NCI-H1048 (cell line): ENCODE measurements around the gene ZNF732.
A peak's percentile ranks its signal among the peaks of the same experiment; 100 is the strongest.
"Not testable (repeated sequence)": the region's sequence is repeated elsewhere in the genome, so short reads cannot be mapped to it uniquely, and the experiment has no call there.

Experiments used
- DNase-seq: peaks from one replicate; lab custom pipeline; 2025; lab: John Stamatoyannopoulos, UW

ZNF732 gene

GRCh38 chr4:304969-305680, at the start of gene ZNF732:
TSS of gene ZNF732 (minus strand) at chr4:305474. CDS start at chr4:305310, 164 bp downstream.
- DNase-seq: no peak

GRCh38 chr4:340011-340410, 34.7 kb upstream of the ZNF732 start:
- DNase-seq: no peak

GRCh38 chr4:338759-339097, 33.5 kb upstream of the ZNF732 start:
- no peak for DNase-seq

- no peak for DNase-seq
Observed at GRCh38 chr4:337932-338758, 32.9 kb upstream of the ZNF732 start.

- peak; percentile 74 for DNase-seq
Observed at GRCh38 chr4:337143-337931, 32.1 kb upstream of the ZNF732 start, which contains the start of gene ZNF141. TSS of gene ZNF141 (plus strand) at chr4:337814. CDS start at chr4:337984, 170 bp downstream.

GRCh38 chr4:336893-337142, 31.5 kb upstream of the ZNF732 start:
- no peak for DNase-seq

- DNase-seq: no peak
Observed at GRCh38 chr4:336099-336892, 31.0 kb upstream of the ZNF732 start.

- DNase-seq: no peak
Observed at GRCh38 chr4:335515-335914, 30.2 kb upstream of the ZNF732 start.

GRCh38 chr4:328729-329128, 23.5 kb upstream of the ZNF732 start:
- DNase-seq: no peak

- no peak for DNase-seq
Observed at GRCh38 chr4:314296-314903, 9.1 kb upstream of the ZNF732 start.

- DNase-seq: no peak
Observed at GRCh38 chr4:309807-310206, 4.5 kb upstream of the ZNF732 start.

- DNase-seq: no peak
Observed at GRCh38 chr4:306551-306961, 1.3 kb upstream of the ZNF732 start.

GRCh38 chr4:304516-304915, 758 bp downstream of the ZNF732 start:
- DNase-seq: not testable (repeated sequence)

GRCh38 chr4:302381-302780, 2.9 kb downstream of the ZNF732 start:
- no peak for DNase-seq

- no peak for DNase-seq
Observed at GRCh38 chr4:294732-295131, 10.5 kb downstream of the ZNF732 start.

- DNase-seq: no peak
Observed at GRCh38 chr4:288891-289290, 16.4 kb downstream of the ZNF732 start.

- no peak for DNase-seq
Observed at GRCh38 chr4:273309-274017, 31.8 kb downstream of the ZNF732 start.

GRCh38 chr4:271492-272103, 33.7 kb downstream of the ZNF732 start:
- DNase-seq: no peak

GRCh38 chr4:259240-259639, 46.0 kb downstream of the ZNF732 start:
- DNase-seq: not testable (repeated sequence)

- DNase-seq: no peak
Observed at GRCh38 chr4:256492-256891, 48.8 kb downstream of the ZNF732 start.
